Karpas-422 (cell line): Measurements from ENCODE around the gene BMPR1A. TPM values are rescaled to one million over a fixed set of nuclear protein-coding genes. Genes with fewer than 3 reads are reported as not detected.

ENCODE experiments used
- DNase-seq: peaks from one replicate; pipeline ENCODE4 v3.0.0-alpha.2; 2015
- H2AFZ ChIP-seq: fragments of 200-600 bp; sonication (generic); 2 replicates; pipeline ENCODE4 v1.6.1; 2014; ENCODE audit warnings: antibody characterized with exemption, low read length, mixed read lengths
- H3K27ac ChIP-seq: fragments of 200-600 bp; sonication (generic); 2 replicates; pipeline ENCODE4 v1.5.1; 2014; ENCODE audit warnings: mild to moderate bottlenecking, low read length, moderate library complexity
- H3K27me3 ChIP-seq: fragments of 200-600 bp; sonication (generic); 2 replicates; pipeline ENCODE4 v1.6.1; 2014; ENCODE audit warnings: low read length, mixed read lengths
- H3K36me3 ChIP-seq: fragments of 200-600 bp; sonication (generic); 2 replicates; pipeline ENCODE4 v1.6.1; 2014; ENCODE audit warnings: low read length, mixed read lengths; ENCODE audit not compliant: insufficient read depth
- H3K4me1 ChIP-seq: fragments of 200-600 bp; sonication (generic); 2 replicates; pipeline ENCODE4 v1.6.1; 2014; ENCODE audit warnings: mild to moderate bottlenecking, low read length, mixed read lengths
- H3K4me2 ChIP-seq: fragments of 200-600 bp; sonication (generic); 2 replicates; pipeline ENCODE4 v1.6.1; 2014; ENCODE audit warnings: low read length, low read depth, mild to moderate bottlenecking; ENCODE audit not compliant: poor library complexity, severe bottlenecking
- H3K4me3 ChIP-seq: fragments of 200-600 bp; sonication (generic); 2 replicates; pipeline ENCODE4 v1.5.1; 2014; ENCODE audit warnings: mild to moderate bottlenecking, antibody characterized with exemption, low read length, mixed read lengths
- H3K79me2 ChIP-seq: fragments of 200-600 bp; sonication (generic); 2 replicates; pipeline ENCODE4 v1.6.1; 2014; ENCODE audit warnings: mild to moderate bottlenecking, low read length, mixed read lengths
- H3K9ac ChIP-seq: fragments of 200-600 bp; sonication (generic); 2 replicates; pipeline ENCODE4 v1.6.0; 2014; ENCODE audit warnings: low read length
- H3K9me2 ChIP-seq: fragments of 200-600 bp; sonication (generic), shearing (Covaris generic); replicated peaks from 2 replicates; pipeline ENCODE4 v1.6.0; 2014; ENCODE audit warnings: mild to moderate bottlenecking, low read length, moderate library complexity; ENCODE audit not compliant: insufficient read depth
- H3K9me3 ChIP-seq: fragments of 300-700, 200-600 bp; sonication (generic); 2 replicates; pipeline ENCODE4 v1.6.1; 2014; ENCODE audit warnings: low read length, mixed read lengths
- H4K20me1 ChIP-seq: fragments of 200-600 bp; sonication (generic); 2 replicates; pipeline ENCODE4 v1.6.1; 2014; ENCODE audit warnings: mild to moderate bottlenecking, antibody characterized with exemption, low read length, low read depth; ENCODE audit not compliant: insufficient read depth
- total RNA-seq: library from RNA; depleted of rRNA; stranded (reverse); fragments of >200 nt; shearing (Covaris generic); gene quantifications from 2 replicates; pipeline ENCODE4 v1.2.3, GENCODE V29; 2014; ENCODE audit warnings: low replicate concordance

Gene BMPR1A
- total RNA-seq, 1 experiment from 2014 or later: 2.2 TPM

DNA sequence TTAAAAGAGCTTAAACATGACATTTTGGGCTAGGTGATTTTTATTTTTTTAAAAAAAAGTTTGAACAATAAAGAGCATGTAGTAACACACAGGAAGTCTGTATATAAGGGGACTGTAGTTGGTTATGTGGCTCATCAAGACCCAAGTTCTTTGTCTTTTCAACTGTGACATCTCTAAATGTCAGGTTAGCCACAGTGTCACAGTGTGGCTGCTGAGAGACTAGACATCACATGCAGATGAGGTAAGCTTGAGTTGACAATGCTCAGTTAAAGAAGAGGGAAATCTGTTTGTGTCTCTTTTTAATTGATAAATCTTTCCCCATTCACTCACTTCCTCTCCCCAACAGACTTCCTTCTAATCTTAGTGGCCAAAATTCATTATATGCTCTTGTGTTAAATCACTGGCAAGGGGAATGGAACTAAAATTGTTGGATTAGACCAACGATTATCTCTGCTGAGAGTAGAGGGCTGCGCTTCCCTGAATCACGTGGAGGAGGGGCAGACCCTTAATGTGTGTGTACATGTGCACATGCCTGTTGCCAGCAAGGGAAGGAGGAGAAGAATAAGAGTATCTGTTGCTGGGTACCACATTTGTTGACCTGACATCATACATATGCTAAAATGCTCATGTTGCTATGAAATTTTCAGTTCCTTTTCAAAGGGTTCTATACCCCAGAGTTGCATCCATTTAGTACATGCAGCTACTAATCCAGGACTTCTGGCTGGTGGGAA, 122.7 kb downstream of the BMPR1A start:
- no peaks in the 10 kb centered on the region for H3K9me2 ChIP-seq
- H3K4me1 ChIP-seq: no peaks in the 10 kb centered on the region
- H3K36me3 ChIP-seq: no peaks in the 10 kb centered on the region
- no peaks in the 10 kb centered on the region for H3K9me3 ChIP-seq
- no peak overlapping the region for H2AFZ ChIP-seq
- no peak for DNase-seq
- H3K27me3 ChIP-seq: no peaks in the 10 kb centered on the region
- no peak overlapping the region for H3K9ac ChIP-seq
- no peak overlapping the region for H3K4me2 ChIP-seq
- no peaks in the 10 kb centered on the region for H4K20me1 ChIP-seq
- H3K79me2 ChIP-seq: no peaks in the 10 kb centered on the region
- H3K4me3 ChIP-seq: no peak overlapping the region
- H3K27ac ChIP-seq: no peak overlapping the region

DNA sequence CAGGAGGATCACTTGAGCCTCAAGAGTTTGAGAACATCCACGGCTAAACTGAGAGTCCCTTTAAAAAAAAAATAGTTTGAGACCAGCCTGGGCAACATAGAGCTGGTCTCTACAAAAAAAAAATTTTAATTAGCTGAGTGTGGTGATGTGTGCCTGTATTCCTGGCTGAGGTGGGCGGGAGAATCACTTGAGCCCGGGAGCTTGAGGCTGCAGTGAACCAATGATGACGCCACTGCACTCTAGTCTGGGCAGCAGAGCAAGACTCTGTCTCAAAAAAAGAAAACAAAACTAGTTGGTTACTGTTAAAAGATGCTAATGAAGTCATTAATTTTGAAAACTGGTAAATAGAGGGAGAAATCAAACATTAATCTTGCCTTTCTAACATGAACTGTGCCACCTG, 124.6 kb downstream of the BMPR1A start:
- Histone ChIP-seq H3K9me2 (no peaks in the 10 kb centered on the region), H3K4me2 (no peak overlapping the region), H3K36me3 (no peaks in the 10 kb centered on the region), H3K27ac (no peak overlapping the region), H3K4me1 (no peaks in the 10 kb centered on the region), H3K9ac (no peak overlapping the region), H3K79me2 (no peaks in the 10 kb centered on the region), H3K27me3 (no peaks in the 10 kb centered on the region), H2AFZ (no peak overlapping the region), H3K9me3 (no peaks in the 10 kb centered on the region), H4K20me1 (no peaks in the 10 kb centered on the region), H3K4me3 (no peak overlapping the region)
- DNase-seq: no peak

DNA sequence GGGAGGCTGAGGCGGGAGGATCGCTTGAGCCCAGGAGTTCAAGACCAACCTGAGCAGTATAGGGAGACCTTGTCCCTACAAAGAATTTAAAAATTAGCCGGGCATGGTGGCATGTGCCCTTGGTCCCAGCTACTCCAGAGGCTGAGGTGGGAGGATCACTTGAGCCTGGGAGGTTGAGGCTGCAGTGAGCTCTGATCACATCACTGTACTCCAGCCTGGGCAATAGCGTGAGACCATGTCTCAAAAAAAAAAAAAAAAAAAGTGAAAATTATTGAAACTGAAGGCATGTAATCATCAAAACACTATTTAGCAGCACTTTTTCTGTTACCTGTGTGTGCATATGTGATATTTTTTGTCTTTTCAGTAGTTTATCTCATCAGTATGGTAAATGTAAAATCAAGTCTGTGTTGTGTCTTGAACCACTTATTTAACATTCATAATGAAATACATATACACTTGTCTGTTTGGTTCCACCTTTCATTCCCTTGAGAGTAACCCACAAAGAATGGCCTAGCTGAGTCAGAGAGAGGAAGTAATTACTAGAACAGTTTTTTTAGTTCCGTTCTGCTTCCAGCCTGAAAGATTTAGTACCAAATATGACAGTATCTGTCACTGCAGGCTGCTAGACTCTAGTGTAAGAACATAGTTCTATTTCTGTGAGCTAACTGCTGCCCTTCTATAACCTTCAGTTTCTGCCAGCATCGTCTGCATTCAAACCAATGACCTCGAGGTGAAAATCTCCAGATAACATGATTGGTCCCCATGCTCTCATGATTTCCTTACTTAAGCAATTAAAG, 132.4 kb downstream of the BMPR1A start:
- Histone ChIP-seq H3K9ac (peak overlapping the region; percentile 3; the same call in 1 of the 2 replicates), H4K20me1 (no peaks in the 10 kb centered on the region), H3K27me3 (no peaks in the 10 kb centered on the region), H3K36me3 (no peaks in the 10 kb centered on the region), H2AFZ (no peak overlapping the region), H3K9me3 (no peaks in the 10 kb centered on the region), H3K27ac (peak overlapping the region; percentile 71), H3K79me2 (no peaks in the 10 kb centered on the region), H3K4me2 (peak overlapping the region; percentile 49), H3K4me3 (no peak overlapping the region), H3K9me2 (no peaks in the 10 kb centered on the region), H3K4me1 (peaks cover 19% of the 10 kb centered on the region)
- peak; percentile 78 for DNase-seq

DNA sequence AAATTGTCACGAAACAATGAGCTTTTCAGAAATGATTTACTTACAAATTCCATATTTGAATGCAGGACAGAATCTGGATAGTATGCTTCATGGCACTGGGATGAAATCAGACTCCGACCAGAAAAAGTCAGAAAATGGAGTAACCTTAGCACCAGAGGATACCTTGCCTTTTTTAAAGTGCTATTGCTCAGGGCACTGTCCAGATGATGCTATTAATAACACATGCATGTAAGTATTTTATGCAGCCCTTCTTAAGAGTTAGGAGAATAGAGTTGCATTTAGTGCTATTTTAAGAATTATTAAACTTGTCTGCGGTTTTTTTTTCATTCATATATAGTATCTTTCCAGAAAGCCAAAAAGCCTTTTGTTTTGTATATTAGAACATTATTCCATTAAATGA, 133.6 kb downstream of the BMPR1A start:
- Histone ChIP-seq H3K79me2 (no peaks in the 10 kb centered on the region), H3K4me3 (no peak overlapping the region), H3K36me3 (no peaks in the 10 kb centered on the region), H3K9ac (no peak overlapping the region), H3K4me1 (peaks cover 19% of the 10 kb centered on the region), H3K27me3 (no peaks in the 10 kb centered on the region), H2AFZ (no peak overlapping the region), H3K4me2 (no peak overlapping the region), H4K20me1 (no peaks in the 10 kb centered on the region), H3K9me3 (no peaks in the 10 kb centered on the region), H3K9me2 (no peaks in the 10 kb centered on the region), H3K27ac (no peak overlapping the region)
- no peak for DNase-seq

DNA sequence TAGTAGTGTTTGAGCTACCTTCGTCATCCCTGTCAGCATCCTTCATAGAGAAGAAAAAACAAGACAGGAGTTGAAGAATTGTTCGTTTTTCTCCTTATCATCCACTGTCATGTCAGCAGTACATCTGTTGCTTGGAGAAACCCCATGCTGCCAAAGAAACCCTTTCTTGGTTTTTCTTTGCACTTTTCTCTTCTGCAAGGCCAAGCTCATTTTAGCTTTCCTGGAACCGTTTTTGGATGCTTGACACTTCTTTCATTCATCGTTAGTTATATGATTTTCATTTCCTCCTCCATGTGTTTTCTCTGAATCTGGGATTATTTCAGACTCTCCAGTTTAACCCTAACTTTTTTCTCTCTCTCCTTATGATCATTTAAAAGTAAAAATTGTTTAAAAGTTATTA, 142.1 kb downstream of the BMPR1A start:
- no peaks in the 10 kb centered on the region for H4K20me1 ChIP-seq
- no peaks in the 10 kb centered on the region; the same call in 1 of the 2 replicates for H3K4me1 ChIP-seq
- H3K9ac ChIP-seq: no peak overlapping the region
- H2AFZ ChIP-seq: no peak overlapping the region
- no peaks in the 10 kb centered on the region for H3K9me3 ChIP-seq
- no peaks in the 10 kb centered on the region for H3K27me3 ChIP-seq
- no peaks in the 10 kb centered on the region for H3K79me2 ChIP-seq
- no peaks in the 10 kb centered on the region for H3K9me2 ChIP-seq
- H3K36me3 ChIP-seq: no peaks in the 10 kb centered on the region
- H3K27ac ChIP-seq: no peak overlapping the region
- H3K4me2 ChIP-seq: no peak overlapping the region
- DNase-seq: no peak
- H3K4me3 ChIP-seq: no peak overlapping the region

DNA sequence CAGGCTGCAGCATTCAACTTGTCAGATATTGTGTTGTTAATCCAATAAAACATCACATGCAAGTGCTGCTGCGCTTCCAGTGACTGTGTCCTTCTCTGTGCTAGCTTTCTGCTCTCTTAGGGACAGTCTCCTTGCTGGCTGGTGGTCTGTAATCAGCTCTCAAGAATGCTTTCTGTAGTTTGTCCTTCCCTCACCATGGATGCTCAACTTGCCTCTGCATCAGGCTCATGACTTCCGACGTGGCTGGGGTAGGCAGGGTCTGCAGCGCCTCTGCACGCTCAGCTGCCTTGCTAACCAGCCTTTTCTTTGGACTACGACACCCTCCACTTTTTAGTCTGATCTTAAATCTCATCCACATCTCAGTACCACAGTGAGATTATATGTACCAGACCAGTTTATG, 142.7 kb downstream of the BMPR1A start:
- no peak overlapping the region for H2AFZ ChIP-seq
- H3K9me2 ChIP-seq: no peaks in the 10 kb centered on the region
- DNase-seq: no peak
- H3K27me3 ChIP-seq: no peaks in the 10 kb centered on the region
- no peak overlapping the region for H3K9ac ChIP-seq
- no peak overlapping the region for H3K27ac ChIP-seq
- H3K79me2 ChIP-seq: no peaks in the 10 kb centered on the region
- H3K9me3 ChIP-seq: no peaks in the 10 kb centered on the region
- no peak overlapping the region for H3K4me3 ChIP-seq
- H3K4me1 ChIP-seq: no peaks in the 10 kb centered on the region; the same call in 1 of the 2 replicates
- no peaks in the 10 kb centered on the region for H3K36me3 ChIP-seq
- H3K4me2 ChIP-seq: no peak overlapping the region
- no peaks in the 10 kb centered on the region for H4K20me1 ChIP-seq

DNA sequence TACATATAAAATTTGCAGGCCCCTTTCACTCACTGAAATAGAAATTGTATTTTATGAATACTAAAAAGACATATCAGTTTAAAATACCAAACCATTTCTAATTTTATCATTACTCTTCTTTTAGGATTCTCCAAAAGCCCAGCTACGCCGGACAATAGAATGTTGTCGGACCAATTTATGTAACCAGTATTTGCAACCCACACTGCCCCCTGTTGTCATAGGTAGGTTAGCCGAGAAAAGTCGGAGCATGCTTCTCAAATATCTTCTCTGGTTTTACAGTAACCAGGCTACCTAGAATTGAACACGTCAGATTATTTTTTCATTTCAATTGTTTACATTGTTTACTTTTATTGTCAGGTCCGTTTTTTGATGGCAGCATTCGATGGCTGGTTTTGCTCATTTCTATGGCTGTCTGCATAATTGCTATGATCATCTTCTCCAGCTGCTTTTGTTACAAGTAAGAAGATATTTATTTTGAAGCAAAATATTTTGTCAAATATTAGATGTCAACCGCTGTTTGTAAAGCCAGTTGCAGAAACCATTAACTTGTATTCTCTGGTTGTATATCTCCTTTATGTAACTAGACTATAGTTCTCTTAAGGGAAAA, 143.4 kb downstream of the BMPR1A start:
- Histone ChIP-seq H3K9ac (no peak overlapping the region), H3K4me3 (no peak overlapping the region), H3K9me2 (no peaks in the 10 kb centered on the region), H3K27ac (no peak overlapping the region), H2AFZ (no peak overlapping the region), H3K9me3 (no peaks in the 10 kb centered on the region), H3K4me2 (no peak overlapping the region), H3K4me1 (no peaks in the 10 kb centered on the region; the same call in 1 of the 2 replicates), H3K27me3 (no peaks in the 10 kb centered on the region), H3K36me3 (no peaks in the 10 kb centered on the region), H4K20me1 (no peaks in the 10 kb centered on the region), H3K79me2 (no peaks in the 10 kb centered on the region)
- DNase-seq: peak; percentile 49

DNA sequence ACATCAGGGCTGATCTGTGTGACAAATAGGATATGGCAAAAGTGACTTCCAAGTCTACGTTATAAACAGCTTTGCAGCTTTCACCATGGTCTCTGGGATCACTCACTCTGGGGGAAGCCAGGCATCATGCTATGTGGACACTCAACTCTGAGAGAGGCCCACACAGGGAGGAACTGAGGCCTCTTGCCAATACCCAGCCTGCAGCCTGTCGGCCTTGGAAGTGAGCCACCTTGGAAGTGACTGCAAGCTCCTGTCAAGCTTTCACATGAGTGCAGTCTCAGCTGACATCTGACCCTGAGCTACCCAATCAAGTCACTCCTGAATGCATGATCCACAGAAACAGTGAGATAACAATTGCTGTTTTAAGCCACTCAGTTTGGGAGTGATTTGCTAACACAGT, 144.5 kb downstream of the BMPR1A start:
- no peaks in the 10 kb centered on the region for H4K20me1 ChIP-seq
- no peaks in the 10 kb centered on the region for H3K9me2 ChIP-seq
- no peaks in the 10 kb centered on the region for H3K79me2 ChIP-seq
- no peaks in the 10 kb centered on the region for H3K36me3 ChIP-seq
- H3K27me3 ChIP-seq: no peaks in the 10 kb centered on the region
- H2AFZ ChIP-seq: no peak overlapping the region
- H3K27ac ChIP-seq: no peak overlapping the region
- no peak overlapping the region for H3K4me2 ChIP-seq
- H3K4me1 ChIP-seq: no peaks in the 10 kb centered on the region; the same call in 1 of the 2 replicates
- H3K4me3 ChIP-seq: no peak overlapping the region
- H3K9ac ChIP-seq: no peak overlapping the region
- H3K9me3 ChIP-seq: no peaks in the 10 kb centered on the region
- no peak for DNase-seq
